ENCODE data around the gene CXXC1. TPM values are rescaled to one million over a fixed set of nuclear protein-coding genes. Genes with fewer than 3 reads are reported as not detected.

Gene CXXC1
- total and polyA plus RNA-seq, 2 of the 8 experiments (the other 6 are each of a cell fraction or from before 2014, with no cell fraction given), result 73.3 to 136 TPM

DNA sequence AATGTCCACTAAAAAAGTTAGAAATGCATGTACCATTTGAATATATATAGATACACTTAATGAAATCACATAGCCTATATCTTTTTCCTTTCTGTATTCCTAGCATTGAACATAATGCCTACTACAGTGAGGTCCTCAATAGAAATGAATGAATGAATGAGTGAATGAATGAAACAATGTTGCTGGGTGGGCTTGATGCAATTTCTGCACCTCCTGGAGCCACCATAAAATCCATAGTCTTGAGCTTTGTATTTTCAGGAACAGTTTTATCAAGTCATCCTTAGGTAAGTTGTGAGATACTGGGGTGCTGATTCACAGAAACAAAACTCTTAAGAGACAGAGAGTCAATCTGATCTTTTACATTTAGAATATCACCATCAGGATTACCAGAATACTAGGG is 24.5 kb downstream of the CXXC1 start:
- Histone ChIP-seq H4K8ac (ENCODE audit: extremely low read depth, insufficient read depth, low read length) (no peak overlapping the region), H3K23me2 (ENCODE audit: low read depth, low read length) (no peaks in the 10 kb centered on the region; the same call in 1 of the 2 replicates), H2AFZ (ENCODE audit: low read length) (no peak overlapping the region), H3K9me3 (ENCODE audit: insufficient read depth in 2 of 2, low read depth in 1 of 2, low read length in 1 of 2) (no peaks in the 10 kb centered on the region), H3K4ac (replicated peaks; ENCODE audit: insufficient read length, low read depth, low read length) (no peak overlapping the region), H3K4me1 (replicated peaks in 1 of 4; ENCODE audit: control insufficient read depth in 3 of 4, insufficient read depth in 4 of 4, low read length in 3 of 4) (peaks cover 0 to 7% (median 0%) of the 10 kb centered on the region in 4 experiments; a peak in 3 of 7 replicates), H4K5ac (ENCODE audit: insufficient read length, low read depth, low read length) (no peak overlapping the region), H3K79me2 (ENCODE audit: control insufficient read depth in 1 of 2, insufficient read depth in 2 of 2, low read length in 2 of 2) (no peaks in the 10 kb centered on the region), H3K4me3 (ENCODE audit: extremely low read depth in 1 of 4, insufficient read depth in 2 of 4, low read depth in 3 of 4, low read length in 4 of 4) (no peak overlapping the region), H2AK5ac (ENCODE audit: low read depth, low read length) (no peak overlapping the region), H4K20me1 (replicated peaks in 1 of 2; ENCODE audit: control insufficient read depth in 1 of 2, insufficient read depth in 2 of 2, low read length in 2 of 2) (no peaks in the 10 kb centered on the region), H3K79me1 (ENCODE audit: low read depth, low read length) (no peaks in the 10 kb centered on the region), H2BK120ac (replicated peaks; ENCODE audit: low read depth, low read length) (no peak overlapping the region), H4K91ac (replicated peaks; ENCODE audit: insufficient read length, low read length) (no peak overlapping the region), H3K14ac (ENCODE audit: insufficient read length) (no peak overlapping the region), H3K36me3 (ENCODE audit: control insufficient read depth in 2 of 4, insufficient read depth in 4 of 4, low read length in 3 of 4) (no peaks in the 10 kb centered on the region), H2BK20ac (ENCODE audit: low read length) (no peak overlapping the region), H3K56ac (replicated peaks; ENCODE audit: insufficient read length, low read depth, low read length) (no peak overlapping the region), H3K27ac (ENCODE audit: low read depth, low read length) (no peak overlapping the region), H3K27me3 (replicated peaks in 1 of 4; ENCODE audit: control insufficient read depth in 3 of 4, extremely low read depth in 1 of 4, insufficient read depth in 3 of 4, low read length in 3 of 4) (peaks cover 0 to 2% (median 0%) of the 10 kb centered on the region in 4 experiments; a peak in 1 of 7 replicates), H3K4me2 (ENCODE audit: insufficient read depth in 1 of 2, low read depth in 2 of 2, low read length in 2 of 2) (no peak overlapping the region), H3K9ac (replicated peaks in 1 of 4; ENCODE audit: extremely low read depth in 1 of 4, low read depth in 3 of 4, low read length in 3 of 4) (no peak overlapping the region), H2BK5ac (ENCODE audit: low read depth, low read length) (no peak overlapping the region), H3K18ac (ENCODE audit: extremely low read depth, low read length) (no peak overlapping the region), H2BK15ac (ENCODE audit: low read length) (no peak overlapping the region), H3K23ac (ENCODE audit: insufficient read length) (no peak overlapping the region), H2BK12ac (ENCODE audit: low read depth, low read length) (no peak overlapping the region)
- FAIRE-seq, result no peak
- CTCF ChIA-PET (ENCODE audit: partially characterized antibody), result interaction anchor here (0.9 to 1.5 kb wide), 3 partner anchors 59 to 166 kb away, joined by 4 to 5 read pairs (median 5); no protein-coding TSS in a partner anchor
- no peak for DNase-seq (ENCODE audit: low read depth in 1 of 2, low spot score in 2 of 2)
- POLR2A ChIA-PET (ENCODE audit: partially characterized antibody), result interaction anchor here (0.6 kb wide), 1 partner anchor 48 kb away, joined by 3 read pairs; no protein-coding TSS in a partner anchor
- TF ChIP-seq SP1 (IDR thresholded peaks at IDR 0.05; ENCODE audit: low read depth, low read length), result no peak
- TF ChIP-seq GABPA (IDR thresholded peaks at IDR 0.05; ENCODE audit: borderline replicate concordance, insufficient read depth, low read length), result no peak
- no peak for TF ChIP-seq CBX8 (IDR thresholded peaks at IDR 0.05; ENCODE audit: borderline replicate concordance, low read depth, low read length)
- TF ChIP-seq CREB1 (IDR thresholded peaks at IDR 0.05), result no peak
- TF ChIP-seq POLR2A (IDR thresholded peaks at IDR 0.05; ENCODE audit: control extremely low read depth in 1 of 2, low read depth in 2 of 2, low read length in 2 of 2), result no peak
- no peak for TF ChIP-seq JUND (IDR thresholded peaks at IDR 0.05; ENCODE audit: low read length)
- TF ChIP-seq TBP (IDR thresholded peaks at IDR 0.05; ENCODE audit: low read depth, low read length), result no peak
- TF ChIP-seq KDM4A (IDR thresholded peaks at IDR 0.05; ENCODE audit: low read depth, low read length, severe bottlenecking), result no peak
- TF ChIP-seq POU5F1 (IDR thresholded peaks at IDR 0.05; ENCODE audit: low read depth, low read length), result no peak
- no peak for TF ChIP-seq RAD21 (IDR thresholded peaks at IDR 0.05 in 1 of 2, conservative IDR thresholded peaks at IDR 0.05 in 1 of 2; ENCODE audit: low read depth in 2 of 2, low read length in 2 of 2)
- no peak for TF ChIP-seq HDAC6 (IDR thresholded peaks at IDR 0.05; ENCODE audit: low read depth, low read length)
- TF ChIP-seq SIRT6 (IDR thresholded peaks at IDR 0.05; ENCODE audit: low read length), result no peak
- TF ChIP-seq EGR1 (IDR thresholded peaks at IDR 0.05; ENCODE audit: borderline replicate concordance, low read depth, low read length), result no peak
- no peak for TF ChIP-seq RXRA (IDR thresholded peaks at IDR 0.05; ENCODE audit: insufficient read depth, low read depth, low read length)
- TF ChIP-seq KDM5A (IDR thresholded peaks at IDR 0.05; ENCODE audit: low read length), result no peak
- no peak for TF ChIP-seq MAFK (IDR thresholded peaks at IDR 0.05; ENCODE audit: low read depth, low read length)
- TF ChIP-seq SP2 (IDR thresholded peaks at IDR 0.05; ENCODE audit: low read length), result no peak
- TF ChIP-seq CEBPB (IDR thresholded peaks at IDR 0.05; ENCODE audit: low read depth, low read length), result no peak

Data from H1 (cell line).